ENCODE data around the gene MAGI2.

MAGI2 gene

GRCh38 chr7:79093421-79093820 lies 360.0 kb downstream of the MAGI2 start (continued):
- TF ChIP-seq ARNTL (CRISPR knock-in tag; IDR thresholded peaks at IDR 0.05; ENCODE audit: borderline replicate concordance, low read depth) (no peak), ZNF70 (CRISPR knock-in tag; IDR thresholded peaks at IDR 0.05) (no peak), ZFP3 (CRISPR knock-in tag; IDR thresholded peaks at IDR 0.05) (no peak), PPARA (CRISPR knock-in tag; IDR thresholded peaks at IDR 0.05; ENCODE audit: borderline replicate concordance) (no peak), ISL1 (CRISPR knock-in tag; IDR thresholded peaks at IDR 0.05) (no peak), ZC3H10 (CRISPR knock-in tag; IDR thresholded peaks at IDR 0.05) (no peak), ZFP30 (CRISPR knock-in tag; IDR thresholded peaks at IDR 0.05) (no peak)

GRCh38 chr7:79091661-79092060 lies 361.8 kb downstream of the MAGI2 start:
- ATAC-seq: no peak

GRCh38 chr7:79091011-79091410 lies 362.5 kb downstream of the MAGI2 start:
- no peak for ATAC-seq
- TF ChIP-seq POU6F1 (CRISPR knock-in tag; IDR thresholded peaks at IDR 0.05; ENCODE audit: borderline replicate concordance, low read depth) (no peak), ZNF70 (CRISPR knock-in tag; IDR thresholded peaks at IDR 0.05) (no peak), ESRRG (CRISPR knock-in tag; IDR thresholded peaks at IDR 0.05) (no peak), BACH2 (CRISPR knock-in tag; IDR thresholded peaks at IDR 0.05; ENCODE audit: borderline replicate concordance) (no peak), RARB (CRISPR knock-in tag; IDR thresholded peaks at IDR 0.05) (no peak), PPARA (CRISPR knock-in tag; IDR thresholded peaks at IDR 0.05; ENCODE audit: borderline replicate concordance) (no peak)

More at GRCh38 chr7:79091661-79092060, 361.8 kb downstream of the MAGI2 start:
- TF ChIP-seq ESRRG (CRISPR knock-in tag; IDR thresholded peaks at IDR 0.05): no peak
- no peak for TF ChIP-seq SNAI2 (CRISPR knock-in tag; IDR thresholded peaks at IDR 0.05)
- no peak for TF ChIP-seq ZFP3 (CRISPR knock-in tag; IDR thresholded peaks at IDR 0.05)
- no peak for TF ChIP-seq ZNF8 (CRISPR knock-in tag; IDR thresholded peaks at IDR 0.05)
- no peak for TF ChIP-seq RARB (CRISPR knock-in tag; IDR thresholded peaks at IDR 0.05)
- no peak for TF ChIP-seq PPARA (CRISPR knock-in tag; IDR thresholded peaks at IDR 0.05; ENCODE audit: borderline replicate concordance)
- TF ChIP-seq BACH2 (CRISPR knock-in tag; IDR thresholded peaks at IDR 0.05; ENCODE audit: borderline replicate concordance): no peak
- no peak for TF ChIP-seq TCF4 (CRISPR knock-in tag; IDR thresholded peaks at IDR 0.05; ENCODE audit: borderline replicate concordance)
- no peak for TF ChIP-seq CREB5 (CRISPR knock-in tag; IDR thresholded peaks at IDR 0.05; ENCODE audit: low read depth)
- no peak for TF ChIP-seq ARNTL (CRISPR knock-in tag; IDR thresholded peaks at IDR 0.05; ENCODE audit: borderline replicate concordance, low read depth)
- TF ChIP-seq POU6F1 (CRISPR knock-in tag; IDR thresholded peaks at IDR 0.05; ENCODE audit: borderline replicate concordance, low read depth): no peak
- no peak for TF ChIP-seq GLIS3 (CRISPR knock-in tag; IDR thresholded peaks at IDR 0.05)

- TF ChIP-seq PATZ1 (CRISPR knock-in tag; IDR thresholded peaks at IDR 0.05; ENCODE audit: borderline replicate concordance) (peak; percentile 83; the same call in 1 of the 2 replicates), CSRNP3 (CRISPR knock-in tag; IDR thresholded peaks at IDR 0.05) (no peak), ZC3H10 (CRISPR knock-in tag; IDR thresholded peaks at IDR 0.05) (peak; percentile 76; the same call in 1 of the 2 replicates), ISL1 (CRISPR knock-in tag; IDR thresholded peaks at IDR 0.05) (peak; percentile 62)
- ATAC-seq: peak; percentile 70
Observed at GRCh38 chr7:79090543-79090942, 362.9 kb downstream of the MAGI2 start.

GRCh38 chr7:79084423-79084822 lies 369.0 kb downstream of the MAGI2 start:
- TF ChIP-seq TOX (CRISPR knock-in tag; IDR thresholded peaks at IDR 0.05; ENCODE audit: borderline replicate concordance) (no peak), PATZ1 (CRISPR knock-in tag; IDR thresholded peaks at IDR 0.05; ENCODE audit: borderline replicate concordance) (no peak), ZFP3 (CRISPR knock-in tag; IDR thresholded peaks at IDR 0.05) (no peak), CREB5 (CRISPR knock-in tag; IDR thresholded peaks at IDR 0.05; ENCODE audit: low read depth) (no peak), GLIS3 (CRISPR knock-in tag; IDR thresholded peaks at IDR 0.05) (no peak), TCF4 (CRISPR knock-in tag; IDR thresholded peaks at IDR 0.05; ENCODE audit: borderline replicate concordance) (no peak), ZFP30 (CRISPR knock-in tag; IDR thresholded peaks at IDR 0.05) (no peak), CSRNP3 (CRISPR knock-in tag; IDR thresholded peaks at IDR 0.05) (no peak), SNAI2 (CRISPR knock-in tag; IDR thresholded peaks at IDR 0.05) (no peak), ZC3H10 (CRISPR knock-in tag; IDR thresholded peaks at IDR 0.05) (no peak), ARNTL (CRISPR knock-in tag; IDR thresholded peaks at IDR 0.05; ENCODE audit: borderline replicate concordance, low read depth) (no peak), ZNF70 (CRISPR knock-in tag; IDR thresholded peaks at IDR 0.05) (no peak)
- ATAC-seq: no peak

All from SK-N-SH treated with all-trans-retinoic acid at 6 μM for 48 hours (cell line).